ENCODE data around the gene METAP1.

METAP1 gene

DNA sequence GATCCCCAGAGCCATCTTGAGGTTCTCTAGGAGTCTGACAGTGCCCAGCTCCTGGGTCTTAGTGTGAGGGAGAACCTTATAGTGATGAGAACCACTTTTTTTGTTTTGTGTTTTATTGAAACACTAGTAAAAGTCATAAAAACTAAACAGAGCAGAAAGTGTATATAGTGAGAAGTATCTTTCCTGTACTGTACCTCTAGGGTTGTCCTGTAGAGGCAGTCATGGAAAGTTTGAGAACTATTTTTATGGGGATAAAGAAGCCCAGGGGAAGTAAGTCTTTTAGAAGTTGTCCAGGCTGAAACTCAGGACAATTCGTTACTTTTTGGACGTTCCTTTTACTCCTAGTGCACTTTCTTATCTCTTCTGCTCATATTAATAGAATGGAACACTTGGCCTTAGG, 52.2 kb downstream of the METAP1 start:
- DNase-seq (ENCODE audit: low read depth, low spot score) = no peak
- no peak overlapping the region for H3K4me3 ChIP-seq (ENCODE audit: low read depth, low read length)
- in situ Hi-C loops (cut with HindIII; ENCODE audit: low sequenced_read_pairs) = no loop called here
- TF ChIP-seq, protein P1, sequence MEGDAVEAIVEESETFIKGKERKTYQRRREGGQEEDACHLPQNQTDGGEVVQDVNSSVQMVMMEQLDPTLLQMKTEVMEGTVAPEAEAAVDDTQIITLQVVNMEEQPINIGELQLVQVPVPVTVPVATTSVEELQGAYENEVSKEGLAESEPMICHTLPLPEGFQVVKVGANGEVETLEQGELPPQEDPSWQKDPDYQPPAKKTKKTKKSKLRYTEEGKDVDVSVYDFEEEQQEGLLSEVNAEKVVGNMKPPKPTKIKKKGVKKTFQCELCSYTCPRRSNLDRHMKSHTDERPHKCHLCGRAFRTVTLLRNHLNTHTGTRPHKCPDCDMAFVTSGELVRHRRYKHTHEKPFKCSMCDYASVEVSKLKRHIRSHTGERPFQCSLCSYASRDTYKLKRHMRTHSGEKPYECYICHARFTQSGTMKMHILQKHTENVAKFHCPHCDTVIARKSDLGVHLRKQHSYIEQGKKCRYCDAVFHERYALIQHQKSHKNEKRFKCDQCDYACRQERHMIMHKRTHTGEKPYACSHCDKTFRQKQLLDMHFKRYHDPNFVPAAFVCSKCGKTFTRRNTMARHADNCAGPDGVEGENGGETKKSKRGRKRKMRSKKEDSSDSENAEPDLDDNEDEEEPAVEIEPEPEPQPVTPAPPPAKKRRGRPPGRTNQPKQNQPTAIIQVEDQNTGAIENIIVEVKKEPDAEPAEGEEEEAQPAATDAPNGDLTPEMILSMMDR (IDR thresholded peaks at IDR 0.05; ENCODE audit: low read depth, low read length) = peak; percentile 6

DNA sequence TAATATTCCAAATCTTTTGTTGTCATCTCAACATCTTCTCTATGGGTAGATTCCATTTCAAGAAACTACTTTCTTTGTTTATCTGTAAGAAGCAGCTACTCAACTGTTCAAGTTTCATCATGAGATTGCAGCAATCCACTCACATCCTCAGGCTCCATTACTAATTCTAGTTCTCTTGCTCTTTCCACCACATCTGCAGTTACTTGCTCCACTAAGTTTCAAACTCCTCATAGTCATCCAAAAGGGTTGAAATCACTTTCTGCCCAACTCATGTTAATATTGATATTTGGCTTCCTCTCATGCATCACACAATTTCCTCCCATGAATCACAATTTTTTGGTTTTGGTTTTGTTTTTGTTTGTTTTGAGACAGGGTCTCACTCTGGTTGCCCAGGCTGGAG, 57.4 kb downstream of the METAP1 start:
- no peak for DNase-seq (ENCODE audit: low read depth, low spot score)
- in situ Hi-C loops (cut with HindIII; ENCODE audit: low sequenced_read_pairs) = no loop called here
- TF ChIP-seq, protein P1 (IDR thresholded peaks at IDR 0.05; ENCODE audit: low read depth, low read length) = no peak
- no peak overlapping the region for H3K4me3 ChIP-seq (ENCODE audit: low read depth, low read length)

DNA sequence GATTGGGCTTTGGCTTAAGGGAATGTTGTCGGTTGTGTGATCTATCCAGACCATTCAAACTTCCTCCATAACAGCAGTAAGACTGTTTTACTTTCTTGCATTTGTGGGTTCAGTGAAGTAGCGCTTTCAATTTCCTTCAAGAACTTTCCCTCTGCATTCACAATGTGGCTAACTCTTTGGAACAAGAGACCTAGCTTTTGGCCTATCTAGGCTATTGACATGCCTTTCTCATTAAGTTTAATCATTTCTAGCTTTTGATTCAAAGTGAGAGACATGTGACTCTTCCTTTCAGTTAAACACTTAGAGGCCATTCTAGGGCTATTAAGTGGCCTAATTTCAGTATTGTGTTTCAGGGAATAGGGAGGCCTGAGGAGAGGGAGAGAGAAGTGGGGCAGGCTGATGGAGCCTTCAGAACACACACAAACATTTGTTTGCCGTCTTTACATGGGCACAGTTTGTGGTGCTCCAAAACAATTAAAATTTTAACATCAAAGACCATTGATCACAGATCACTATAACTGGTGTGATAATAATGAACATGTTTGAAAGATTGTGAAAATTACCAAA, 59.0 kb downstream of the METAP1 start:
- H3K4me3 ChIP-seq (ENCODE audit: low read depth, low read length) = no peak overlapping the region
- TF ChIP-seq, protein P1 (IDR thresholded peaks at IDR 0.05; ENCODE audit: low read depth, low read length) = no peak
- DNase-seq (ENCODE audit: low read depth, low spot score) = no peak
- in situ Hi-C loops (cut with HindIII; ENCODE audit: low sequenced_read_pairs) = no loop called here

DNA sequence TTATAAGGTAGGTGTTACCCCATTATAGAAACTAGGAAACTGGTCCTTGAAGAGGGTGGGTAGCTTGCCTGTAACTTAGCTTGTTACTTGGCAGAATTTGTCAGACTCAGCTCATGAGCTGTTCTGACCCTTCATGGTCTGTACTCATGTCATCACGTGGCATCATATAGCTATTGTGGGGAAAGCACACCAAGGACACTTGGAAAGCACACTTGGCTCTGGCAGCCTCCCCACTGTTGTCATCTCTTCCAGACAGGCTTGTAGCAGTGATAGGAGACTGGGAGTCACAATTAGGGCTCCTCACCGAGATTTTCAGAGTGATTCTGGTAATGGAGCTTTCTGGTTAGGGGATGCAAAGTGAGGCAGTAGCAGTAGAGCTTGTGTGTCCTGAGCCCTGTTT, 62.7 kb downstream of the METAP1 start:
- TF ChIP-seq, protein P1 (IDR thresholded peaks at IDR 0.05; ENCODE audit: low read depth, low read length) = no peak
- no peak for DNase-seq (ENCODE audit: low read depth, low spot score)
- H3K4me3 ChIP-seq (ENCODE audit: low read depth, low read length) = no peak overlapping the region
- in situ Hi-C loops (cut with HindIII; ENCODE audit: low sequenced_read_pairs) = no loop called here

DNA sequence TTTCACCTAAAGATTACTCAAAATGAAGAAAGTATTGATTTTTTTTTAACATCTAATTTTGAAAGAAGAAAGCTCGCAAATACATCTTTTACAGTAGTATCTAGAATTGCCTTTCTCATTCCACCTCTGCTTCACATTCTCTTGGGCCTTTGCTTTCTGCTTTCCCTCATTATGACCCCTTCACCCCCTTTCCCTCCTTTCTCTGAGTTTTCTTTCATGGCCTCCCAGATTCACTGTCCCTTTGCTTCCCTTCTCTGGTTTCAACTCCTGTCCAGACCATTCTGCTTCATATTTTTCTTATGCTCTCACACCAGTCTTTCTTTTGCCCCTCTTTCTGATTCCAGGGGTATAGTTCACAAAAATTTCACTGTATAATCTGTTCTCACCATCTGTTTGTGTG, 64.0 kb downstream of the METAP1 start:
- in situ Hi-C loops (cut with HindIII; ENCODE audit: low sequenced_read_pairs) = no loop called here
- DNase-seq (ENCODE audit: low read depth, low spot score) = no peak
- TF ChIP-seq, protein P1 (IDR thresholded peaks at IDR 0.05; ENCODE audit: low read depth, low read length) = no peak
- no peak overlapping the region for H3K4me3 ChIP-seq (ENCODE audit: low read depth, low read length)

DNA sequence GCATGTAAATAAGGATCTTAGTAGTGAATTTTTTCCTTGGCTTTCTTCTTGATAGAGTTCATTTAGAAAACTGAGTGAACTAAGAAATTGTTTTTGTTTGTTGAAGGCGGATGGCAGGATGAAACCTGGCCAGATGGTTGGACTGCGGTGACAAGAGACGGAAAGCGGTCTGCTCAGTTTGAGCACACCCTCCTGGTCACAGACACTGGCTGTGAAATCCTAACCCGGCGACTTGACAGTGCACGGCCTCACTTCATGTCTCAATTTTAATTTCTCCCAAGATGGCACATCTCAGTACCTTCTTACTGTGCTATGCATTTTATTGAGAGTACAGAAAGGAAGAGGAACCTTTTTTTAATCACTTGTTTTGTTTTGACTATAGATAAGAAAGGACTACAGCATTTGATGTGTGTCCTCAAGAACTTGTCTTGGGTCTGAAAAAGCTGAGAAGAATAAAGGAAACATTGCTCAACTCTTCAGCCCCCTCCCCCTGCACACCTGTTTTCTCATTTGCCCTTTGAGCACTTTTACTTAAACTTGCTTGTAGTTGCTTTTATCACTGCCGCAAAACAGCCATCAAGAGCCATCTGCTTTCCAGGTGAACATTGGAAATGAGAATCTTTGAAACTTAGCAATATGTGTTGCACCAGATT, 65.7 kb downstream of the METAP1 start:
- in situ Hi-C loops (cut with HindIII; ENCODE audit: low sequenced_read_pairs) = no loop called here
- DNase-seq (ENCODE audit: low read depth, low spot score) = no peak
- TF ChIP-seq, protein P1 (IDR thresholded peaks at IDR 0.05; ENCODE audit: low read depth, low read length) = no peak

More for the DNA sequence above, 65.7 kb downstream of the METAP1 start:
- no peak overlapping the region for H3K4me3 ChIP-seq (ENCODE audit: low read depth, low read length)
